ENCODE results near the gene NUP205. TPM values are rescaled to one million over a fixed set of nuclear protein-coding genes. Genes with fewer than 3 reads are reported as not detected.

The NUP205 gene
- total and polyA plus RNA-seq, 12 donors: 22.3 to 48.1 (median 35.4) TPM

- no peaks in the 10 kb centered on the region for H3K9me3 ChIP-seq (replicated peaks in 1 of 3)
Observed at GRCh38 chr7:135669774-135670173, 112.1 kb downstream of the NUP205 start.

GRCh38 chr7:135670179-135670578 is 112.5 kb downstream of the NUP205 start:
- TF ChIP-seq POLR2A (IDR thresholded peaks at IDR 0.05) (no peak), CTCF (IDR thresholded peaks at IDR 0.05) (no peak)
- 51 to 58% (median 53%) methylated on average over 1 of the region's 1 CpG for WGBS, 4 donors
- Histone ChIP-seq H3K27me3 (no peaks in the 10 kb centered on the region), H3K9me3 (replicated peaks in 1 of 3) (no peaks in the 10 kb centered on the region), H3K4me3 (no peak overlapping the region), H3K36me3 (replicated peaks in 1 of 2) (peaks cover 0 to 12% of the 10 kb centered on the region in 2 donors), H3K4me1 (replicated peaks in 1 of 2) (peaks cover 19 to 47% of the 10 kb centered on the region in 2 donors), H3K27ac (peak overlapping the region in 2 of 5 donors; percentile 27 to 33)
- no peak for DNase-seq
- intact Hi-C loops (cut with DNase I): loop anchor here (10.0 kb wide), 2 partner anchors 125 to 335 kb away; no protein-coding TSS in a partner anchor

More at GRCh38 chr7:135669774-135670173, 112.1 kb downstream of the NUP205 start:
- peaks cover 0 to 10% of the 10 kb centered on the region in 2 donors for H3K36me3 ChIP-seq (replicated peaks in 1 of 2)
- DNase-seq: no peak
- TF ChIP-seq POLR2A (IDR thresholded peaks at IDR 0.05): no peak
- TF ChIP-seq CTCF (IDR thresholded peaks at IDR 0.05): no peak
- H3K4me3 ChIP-seq: no peak overlapping the region
- 78 to 88% (median 86%) methylated on average over 1 of the region's 1 CpG for WGBS, 4 donors
- no peaks in the 10 kb centered on the region for H3K27me3 ChIP-seq
- intact Hi-C loops (cut with DNase I): loop anchor here (10.0 kb wide), 2 partner anchors 125 to 335 kb away; no protein-coding TSS in a partner anchor
- peak overlapping the region in 2 of 5 donors; percentile 27 to 33 for H3K27ac ChIP-seq
- H3K4me1 ChIP-seq (replicated peaks in 1 of 2): peaks cover 19 to 49% of the 10 kb centered on the region in 2 donors

- Histone ChIP-seq H3K27ac (peak overlapping the region in 3 of 5 donors; percentile 15 to 63 (median 45)), H3K9me3 (replicated peaks in 1 of 3) (no peaks in the 10 kb centered on the region), H3K4me1 (replicated peaks in 1 of 2) (peaks cover 19 to 38% of the 10 kb centered on the region in 2 donors), H3K4me3 (no peak overlapping the region), H3K36me3 (replicated peaks in 1 of 2) (peaks cover 0 to 27% of the 10 kb centered on the region in 2 donors), H3K27me3 (no peaks in the 10 kb centered on the region)
- TF ChIP-seq POLR2A (IDR thresholded peaks at IDR 0.05) (no peak), CTCF (IDR thresholded peaks at IDR 0.05) (peak; percentile 67 to 85 (median 76))
- WGBS, 4 donors: 52 to 62% (median 57%) methylated on average over 3 of the region's 3 CpGs
- intact Hi-C loops (cut with DNase I): loop anchor here (10.0 kb wide), 2 partner anchors 122 to 332 kb away; no protein-coding TSS in a partner anchor
- peak in 4 of 7 donors; percentile 34 to 55 (median 46) for DNase-seq
Observed at GRCh38 chr7:135672560-135673359, 115.0 kb downstream of the NUP205 start.

GRCh38 chr7:135673360-135673706 is 115.6 kb downstream of the NUP205 start:
- 56 to 72% (median 64%) methylated on average over 6 of the region's 6 CpGs for WGBS, 4 donors
- peaks cover 0 to 27% of the 10 kb centered on the region in 2 donors for H3K36me3 ChIP-seq (replicated peaks in 1 of 2)
- H3K4me3 ChIP-seq: no peak overlapping the region
- intact Hi-C loops (cut with DNase I): loop anchor here (10.0 kb wide), 2 partner anchors 121 to 331 kb away; no protein-coding TSS in a partner anchor
- peak overlapping the region in 3 of 5 donors; percentile 15 to 63 (median 45) for H3K27ac ChIP-seq
- no peak for TF ChIP-seq CTCF (IDR thresholded peaks at IDR 0.05)
- TF ChIP-seq POLR2A (IDR thresholded peaks at IDR 0.05): no peak
- H3K27me3 ChIP-seq: no peaks in the 10 kb centered on the region
- peak in 1 of 7 donors; percentile 34 for DNase-seq
- H3K4me1 ChIP-seq (replicated peaks in 1 of 2): peaks cover 20 to 38% of the 10 kb centered on the region in 2 donors
- no peaks in the 10 kb centered on the region for H3K9me3 ChIP-seq (replicated peaks in 1 of 3)

All from adrenal gland (tissue), 12 donors.